T-helper 2 cell treated with Interferon-gamma antibody and Interleukin-4, amounts not matched to agents 100 ng/mL and 5 ng/mL, for 36 hours (primary cell): ENCODE measurements around the gene TES. TPM values are rescaled to one million over a fixed set of nuclear protein-coding genes. Genes with fewer than 3 reads are reported as not detected.

Experiments used
- intact Hi-C: fragments of 100-400 bp; cut with micrococcal nuclease; formaldehyde crosslinking; loops from one replicate; pipeline ENCODE4 v1.15.1; 2023
- total RNA-seq: library from RNA; stranded (reverse); gene quantifications from 2 replicates; pipeline ENCODE4 v1.2.3, GENCODE V29; 2022

Gene TES
- total RNA-seq, 1 donor from 2014 or later, result 134 TPM

DNA sequence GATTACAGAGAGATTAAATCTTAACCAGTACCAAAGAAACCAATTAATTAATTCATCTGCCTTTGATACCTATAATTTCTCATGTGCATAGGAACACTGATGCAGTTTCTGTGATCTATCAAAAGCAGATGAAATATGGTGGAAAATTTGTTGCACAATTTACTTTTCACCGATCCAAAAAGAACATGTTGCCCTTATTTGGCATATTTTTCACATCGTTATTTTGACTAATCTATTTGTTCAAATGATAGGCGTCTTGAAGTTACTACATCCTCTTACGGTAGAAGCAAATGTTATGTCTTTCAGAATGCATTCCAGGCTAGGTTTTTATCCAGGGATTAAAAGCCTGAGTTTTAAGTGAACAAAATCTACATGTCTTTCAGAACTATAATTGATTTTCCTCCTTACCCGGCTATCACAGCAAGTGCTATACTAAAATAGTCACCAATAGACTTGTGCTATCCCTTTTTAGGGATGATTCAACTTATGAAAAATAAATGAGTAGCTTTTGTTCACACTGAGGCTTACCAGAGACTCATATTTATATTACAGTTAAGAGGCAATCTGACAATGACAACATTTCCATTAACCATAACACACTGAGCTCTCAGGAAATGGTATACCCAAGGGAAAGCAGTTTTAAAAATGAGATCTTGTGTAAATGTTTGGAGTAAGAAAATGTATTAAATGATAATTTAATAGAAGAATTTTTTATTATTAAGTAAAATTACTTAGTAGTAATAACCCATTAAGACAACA is 16.8 kb upstream of the TES start:
- intact Hi-C loops, result no loop called here

DNA sequence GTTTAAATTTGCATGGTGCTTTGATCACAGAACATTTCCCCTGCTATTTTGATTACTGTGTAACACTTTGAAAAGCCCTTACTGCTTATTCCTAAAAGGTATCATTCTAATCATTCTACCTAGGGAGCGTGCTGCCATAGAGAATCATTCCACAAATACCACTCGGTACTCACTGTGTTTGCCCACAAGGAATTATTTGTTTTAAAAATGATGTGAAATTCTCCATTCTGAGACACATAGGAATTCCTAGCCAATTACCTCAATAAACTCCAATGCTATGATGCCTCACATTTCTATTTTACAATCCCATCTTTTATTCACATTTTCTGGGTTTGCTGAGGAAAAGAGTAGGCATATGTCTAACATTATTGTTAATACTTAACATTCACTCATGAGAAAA is 16.2 kb upstream of the TES start:
- intact Hi-C loops, result no loop called here

DNA sequence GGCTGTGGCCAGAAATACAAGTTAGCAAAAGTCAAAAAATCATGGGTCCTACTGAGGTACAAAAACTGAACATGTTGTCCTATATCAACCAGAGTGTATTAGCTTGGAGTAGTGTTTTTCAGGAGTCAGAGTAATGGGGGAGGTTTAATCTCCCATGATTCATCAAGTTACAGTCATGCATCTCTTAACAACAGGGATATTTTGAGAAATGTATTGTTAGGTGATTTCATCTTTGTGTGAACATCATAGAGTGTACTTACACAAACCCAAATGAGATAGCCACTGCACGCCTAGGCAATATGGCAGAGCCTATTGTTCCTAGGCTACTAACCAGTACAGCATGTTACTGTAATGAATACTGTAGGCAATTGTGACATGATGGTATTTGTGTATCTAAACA is 14.9 kb upstream of the TES start:
- intact Hi-C loops, result no loop called here

DNA sequence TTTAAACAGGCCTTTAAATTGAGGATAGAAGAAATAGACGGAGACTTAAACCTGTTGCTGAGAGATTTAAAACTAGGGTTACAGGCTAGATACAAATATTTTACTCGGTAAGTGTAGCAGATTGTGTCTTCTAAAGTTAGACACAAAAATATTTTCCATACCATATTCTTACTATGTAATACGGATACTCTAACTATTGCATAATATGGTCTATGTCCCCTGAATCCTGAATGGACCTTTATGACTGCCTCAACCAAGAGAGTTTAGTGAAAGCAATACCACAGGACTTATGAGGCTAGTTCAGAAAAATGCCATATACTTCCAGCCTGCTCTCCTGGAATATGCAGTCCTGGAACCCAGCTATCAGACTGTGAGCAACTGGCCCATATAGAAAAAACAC is 13.4 kb upstream of the TES start:
- intact Hi-C loops, result no loop called here

DNA sequence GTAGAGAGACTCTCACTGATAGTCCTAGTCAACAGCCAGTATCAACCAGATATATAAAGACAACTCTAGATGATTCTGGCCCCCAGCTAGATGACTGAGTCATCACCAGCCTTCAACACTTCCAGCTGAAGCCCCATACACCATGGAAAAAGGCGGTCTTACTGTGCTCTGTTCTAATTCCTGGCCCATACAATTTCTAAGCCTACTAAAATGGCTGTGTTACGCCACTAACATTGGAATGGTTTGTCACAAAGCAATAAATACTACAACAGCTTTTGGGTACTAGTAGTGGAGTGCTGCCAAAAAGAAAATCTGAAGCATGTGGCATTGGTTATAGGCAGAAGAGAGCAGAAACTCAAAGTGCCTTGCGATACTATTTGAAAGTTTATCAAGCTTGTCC is 13.0 kb upstream of the TES start:
- intact Hi-C loops, result no loop called here

DNA sequence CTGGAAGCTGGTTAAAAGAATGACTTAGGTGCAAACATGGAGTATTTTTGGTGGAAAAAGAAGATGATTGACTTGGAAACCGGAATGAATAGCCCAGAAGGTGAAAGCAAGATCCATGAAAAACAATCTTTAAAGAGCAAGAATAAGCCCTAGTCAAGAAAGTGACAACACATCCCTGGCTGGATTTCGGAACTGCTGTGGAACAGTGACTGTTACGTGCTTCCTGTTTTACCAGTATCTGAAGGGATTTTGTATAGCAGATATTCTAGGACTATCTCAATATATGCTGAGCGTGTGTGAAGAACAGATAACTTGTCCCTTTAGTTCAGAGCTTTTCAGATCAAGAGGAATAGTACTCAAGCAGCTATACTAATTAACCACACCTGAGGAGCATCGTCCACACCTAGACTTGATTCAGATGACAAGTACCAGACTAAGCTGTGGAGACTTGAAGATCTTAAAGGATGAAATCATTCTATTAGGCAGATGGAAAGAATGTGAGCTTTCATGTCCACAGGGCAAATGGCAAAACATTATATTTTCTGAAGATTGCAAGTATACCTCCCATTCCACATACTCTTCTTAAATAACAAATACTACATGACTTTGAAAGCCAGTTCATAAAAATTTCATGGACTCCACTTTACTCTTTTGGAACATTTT is 11.5 kb upstream of the TES start:
- intact Hi-C loops, result no loop called here

DNA sequence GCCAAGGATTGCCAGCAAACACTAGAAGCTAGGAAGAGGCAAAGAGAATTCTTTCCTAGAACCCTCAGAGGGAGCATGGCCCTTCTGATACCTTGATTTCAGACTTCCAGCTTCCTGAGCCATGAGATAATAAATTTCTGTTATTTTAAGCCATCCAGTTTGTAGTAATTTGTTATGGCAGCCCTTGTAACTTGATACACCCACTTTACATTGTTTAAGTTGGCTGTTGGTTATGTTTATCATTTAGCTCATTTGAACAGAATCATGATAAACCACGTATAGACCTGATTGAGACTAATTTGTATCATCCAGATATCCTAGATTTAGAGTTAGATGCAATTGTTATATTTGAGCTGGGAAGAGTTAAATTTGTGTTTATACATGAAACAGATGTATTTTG is 9.4 kb upstream of the TES start:
- intact Hi-C loops, result no loop called here

DNA sequence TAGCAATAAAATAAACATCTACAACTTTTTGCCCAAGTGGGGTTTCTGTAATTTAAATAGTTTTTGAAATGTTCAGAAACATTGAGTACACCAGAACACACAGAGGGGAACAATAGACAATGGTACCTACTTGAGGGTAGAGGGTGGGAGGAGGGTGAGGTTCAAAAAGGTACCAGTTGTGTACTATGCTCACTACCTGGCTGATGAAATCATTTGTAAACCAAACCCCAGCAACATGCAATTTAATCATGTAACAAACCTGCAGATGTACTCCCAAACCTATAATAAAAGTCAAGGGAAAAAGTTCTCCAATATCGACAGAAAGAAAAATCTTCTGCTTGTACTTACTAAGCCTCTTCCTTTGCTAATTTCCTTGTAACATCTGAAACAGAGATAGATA is 4.2 kb upstream of the TES start:
- intact Hi-C loops, result no loop called here

DNA sequence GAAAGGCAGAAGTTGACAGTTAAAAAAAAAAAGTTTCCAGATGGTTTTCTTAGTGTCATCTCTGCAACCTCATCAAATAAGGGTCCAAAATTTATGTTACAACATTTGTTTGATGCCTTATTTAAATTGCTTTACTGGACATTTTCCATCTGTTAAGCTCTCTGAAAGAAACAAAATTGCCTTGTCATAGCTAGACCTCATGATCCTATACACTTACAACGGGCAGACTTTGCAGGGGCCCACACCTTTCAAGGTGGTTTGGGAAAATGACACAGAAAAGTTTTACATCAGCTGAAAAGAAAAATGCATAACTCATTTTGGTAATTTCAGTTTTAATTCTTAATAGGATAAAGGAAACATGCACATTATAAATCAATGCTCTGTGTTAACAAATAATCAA is 1.4 kb upstream of the TES start:
- intact Hi-C loops, result no loop called here

DNA sequence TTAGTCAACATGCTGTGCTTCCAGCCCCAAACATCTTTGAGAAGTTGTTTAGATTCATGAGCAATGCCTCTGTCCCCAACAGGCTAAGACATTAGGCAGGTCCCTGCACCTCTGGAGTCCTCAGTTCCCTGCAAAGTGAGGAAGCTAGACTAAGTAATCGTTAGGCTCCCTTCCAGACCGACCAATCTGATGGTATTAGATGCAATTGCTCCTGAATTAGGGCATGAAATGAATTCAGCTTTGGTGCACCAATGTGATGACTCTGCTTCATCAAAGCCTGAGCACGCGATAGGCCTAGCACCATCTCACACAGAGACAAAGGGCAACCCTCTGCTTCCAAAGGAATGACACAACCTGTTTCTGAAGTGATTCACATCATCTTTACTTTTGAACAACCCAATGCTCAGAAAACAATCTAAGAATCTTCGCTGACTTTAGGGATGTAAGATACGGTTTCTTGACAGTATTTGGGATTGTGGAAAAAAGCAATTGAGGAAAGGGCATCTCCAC is 723 bp upstream of the TES start:
- intact Hi-C loops, result loop anchor here (5.0 to 10.0 kb wide), 2 partner anchors 1285 to 1973 kb away; partner anchors contain the start of genes LSM8 and MDFIC

DNA sequence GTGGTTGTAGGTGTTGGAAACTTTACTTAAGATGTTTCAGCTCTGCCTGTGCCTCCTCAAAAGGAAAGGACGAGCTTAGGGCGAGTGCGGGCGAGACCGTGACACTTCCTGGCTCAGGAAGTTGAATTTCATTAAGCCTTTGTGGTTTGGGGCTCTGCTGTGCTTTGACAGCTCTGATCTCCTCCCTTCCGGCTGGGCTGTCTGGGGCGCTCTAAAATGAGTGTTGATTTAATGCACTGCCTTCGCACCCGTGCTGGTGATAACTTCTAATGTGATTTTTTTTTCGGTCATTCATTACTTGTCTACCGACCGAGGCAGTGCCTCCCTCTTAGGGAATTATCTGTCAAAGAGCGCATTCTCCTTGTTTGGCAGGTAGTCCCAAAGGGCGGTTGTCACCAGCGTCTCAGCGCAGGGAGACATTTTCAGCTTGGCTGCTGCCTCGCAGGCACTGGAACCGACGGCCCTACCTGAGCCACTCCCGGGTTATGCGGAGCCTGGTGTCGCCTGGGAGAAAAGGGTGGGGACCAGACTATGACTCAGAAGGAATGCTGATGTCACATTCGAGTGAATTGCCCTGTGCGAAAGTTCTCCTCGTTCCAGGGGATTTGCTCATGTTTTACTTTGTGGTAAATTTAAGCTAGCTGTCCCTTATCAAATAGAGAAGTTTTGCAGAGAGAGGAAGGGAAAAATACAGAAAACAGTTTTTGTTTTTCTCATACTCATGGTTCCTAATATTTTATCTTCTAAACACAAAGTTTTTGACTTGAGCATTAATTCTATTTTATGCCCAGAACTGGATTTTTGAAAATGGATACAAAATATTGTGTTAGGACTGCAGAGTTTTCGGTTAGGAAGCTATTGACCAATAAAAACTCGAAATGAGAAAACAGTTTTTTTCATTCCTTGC is 920 bp downstream of the TES start:
- intact Hi-C loops, result loop anchor here (1.0 to 10.0 kb wide), 7 partner anchors 8 to 1971 kb away; partner anchors contain the start of genes CAPZA2, LSM8 and MDFIC

DNA sequence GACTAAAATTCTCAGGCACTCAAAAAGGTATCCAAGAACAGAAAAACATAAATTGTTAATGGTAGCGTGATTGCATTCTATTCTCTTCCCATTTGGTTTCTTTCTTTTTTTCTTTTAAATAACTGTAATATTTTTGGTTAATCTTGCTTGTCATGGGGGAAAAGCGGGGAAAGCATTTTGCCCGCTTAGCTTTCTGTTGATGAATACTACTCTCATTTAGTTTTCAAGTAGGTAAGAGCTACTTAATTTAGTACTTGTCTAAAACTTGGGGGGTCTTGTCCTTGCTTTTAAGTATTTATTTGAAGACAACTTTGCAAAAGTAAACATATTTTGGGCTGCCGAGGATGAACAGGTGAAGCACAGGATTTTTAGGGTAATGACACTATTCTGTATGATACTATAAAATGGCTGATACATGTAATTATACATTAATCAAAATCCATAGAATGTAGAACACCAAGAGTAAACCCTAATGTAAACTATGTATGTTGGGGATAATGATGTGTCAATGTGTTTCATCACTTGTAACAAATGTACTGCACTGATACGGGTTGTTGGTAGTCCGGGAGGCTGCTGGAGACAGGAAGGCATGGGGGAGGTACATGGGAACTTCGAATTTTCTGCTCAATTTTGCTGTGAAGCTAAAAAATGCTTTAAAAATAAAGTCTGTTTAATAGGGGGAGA is 1.7 kb downstream of the TES start:
- intact Hi-C loops, result loop anchor here (1.0 to 10.0 kb wide), 7 partner anchors 7 to 1970 kb away; partner anchors contain the start of genes CAPZA2, LSM8 and MDFIC

DNA sequence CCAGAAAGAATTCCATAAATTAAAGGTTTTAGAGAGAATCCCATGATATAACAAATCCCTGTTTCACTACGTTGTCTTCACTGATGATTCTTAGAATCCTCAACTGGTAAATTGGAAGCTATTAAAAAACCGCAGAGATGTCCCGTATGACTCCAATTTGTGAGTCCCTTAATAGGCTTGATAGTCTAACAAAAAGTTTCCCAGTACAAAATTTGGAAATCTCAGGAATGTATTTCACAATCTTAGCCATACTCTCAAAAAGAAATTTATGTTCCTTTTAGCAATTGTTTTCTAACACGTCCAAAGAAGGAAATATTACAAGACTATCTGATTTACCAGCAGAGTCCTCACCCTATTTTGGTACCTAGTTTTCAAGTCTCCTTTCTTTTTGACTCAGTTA is 2.5 kb downstream of the TES start:
- intact Hi-C loops, result loop anchor here (5.0 to 10.0 kb wide), 2 partner anchors 1288 to 1969 kb away; partner anchors contain the start of genes LSM8 and MDFIC

DNA sequence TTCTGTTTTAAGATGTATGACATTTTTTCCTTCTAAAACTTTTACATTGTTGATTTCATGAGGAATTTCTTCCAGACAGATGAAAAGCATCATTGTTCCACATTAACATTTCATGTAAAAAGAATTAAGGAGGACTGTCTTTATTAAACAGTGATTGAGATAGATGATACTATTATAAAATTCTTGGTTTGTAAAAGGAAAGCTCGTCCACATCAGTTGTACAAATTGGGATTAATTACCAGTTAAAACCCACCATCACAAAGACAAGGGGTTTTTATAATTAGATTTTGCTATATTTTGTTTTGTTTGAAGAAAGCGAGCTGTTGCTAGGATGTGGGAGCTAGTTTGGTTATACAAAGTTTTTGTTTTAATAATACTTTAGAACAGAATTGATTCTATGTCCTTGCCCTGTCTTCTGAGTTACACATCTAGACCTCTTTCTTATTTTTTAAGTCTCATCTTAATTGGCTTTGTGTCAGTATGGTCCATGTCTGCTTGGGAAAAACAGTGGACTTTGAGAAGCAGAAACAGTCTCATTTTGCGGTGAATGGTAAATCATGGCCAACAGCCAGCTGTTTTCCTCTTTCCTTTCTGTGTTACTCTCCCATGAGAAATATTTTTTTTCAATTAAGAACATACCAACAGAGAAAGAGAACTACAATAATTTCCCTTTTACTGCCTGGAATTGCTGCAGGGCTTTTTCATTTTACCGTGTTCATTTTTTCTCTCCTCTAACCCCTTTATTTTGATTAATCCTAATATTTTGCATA is 3.2 kb downstream of the TES start:
- intact Hi-C loops, result loop anchor here (5.0 to 10.0 kb wide), 2 partner anchors 1289 to 1969 kb away; partner anchors contain the start of genes LSM8 and MDFIC

DNA sequence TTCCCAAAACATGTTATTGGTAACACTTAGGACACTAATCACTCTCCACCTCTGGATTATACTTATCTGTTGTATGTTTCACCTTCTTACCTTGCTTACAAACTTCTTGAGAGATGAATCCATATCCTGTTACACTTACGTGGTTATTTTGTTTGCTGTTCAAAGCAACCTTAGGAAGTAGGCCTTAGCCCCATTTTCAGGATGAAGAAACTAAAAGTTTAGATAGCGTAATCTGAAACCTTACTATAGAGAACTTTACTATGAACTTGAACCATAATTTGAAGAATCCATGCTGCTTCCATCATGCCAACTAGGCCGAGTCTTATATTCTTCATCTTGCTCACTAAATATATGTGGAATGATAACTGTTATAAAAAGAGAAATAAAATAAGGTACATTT is 4.6 kb downstream of the TES start:
- intact Hi-C loops, result loop anchor here (5.0 to 10.0 kb wide), 2 partner anchors 1290 to 1967 kb away; partner anchors contain the start of genes LSM8 and MDFIC

DNA sequence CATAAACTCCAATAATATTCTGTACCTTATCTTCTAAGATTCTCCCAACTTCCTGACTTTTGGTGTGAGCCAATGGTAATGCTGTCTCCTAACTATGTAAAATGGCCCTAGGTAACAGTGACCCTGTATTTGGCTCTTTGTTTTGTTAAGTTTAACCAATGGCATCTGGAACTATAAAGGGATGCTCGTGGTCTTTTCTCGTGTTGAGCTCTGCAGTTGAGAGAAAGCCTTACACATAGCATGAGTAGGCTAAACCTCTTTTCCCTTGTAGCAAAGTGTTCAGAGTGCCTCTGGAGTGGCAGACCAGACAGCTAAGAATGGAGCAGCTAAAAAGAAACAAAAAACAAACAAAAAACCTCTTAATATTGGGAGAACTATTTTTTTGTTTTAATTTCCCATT is 5.2 kb downstream of the TES start:
- intact Hi-C loops, result loop anchor here (10.0 kb wide), 1 partner anchor 1291 kb away; the partner anchor contains the start of gene MDFIC

DNA sequence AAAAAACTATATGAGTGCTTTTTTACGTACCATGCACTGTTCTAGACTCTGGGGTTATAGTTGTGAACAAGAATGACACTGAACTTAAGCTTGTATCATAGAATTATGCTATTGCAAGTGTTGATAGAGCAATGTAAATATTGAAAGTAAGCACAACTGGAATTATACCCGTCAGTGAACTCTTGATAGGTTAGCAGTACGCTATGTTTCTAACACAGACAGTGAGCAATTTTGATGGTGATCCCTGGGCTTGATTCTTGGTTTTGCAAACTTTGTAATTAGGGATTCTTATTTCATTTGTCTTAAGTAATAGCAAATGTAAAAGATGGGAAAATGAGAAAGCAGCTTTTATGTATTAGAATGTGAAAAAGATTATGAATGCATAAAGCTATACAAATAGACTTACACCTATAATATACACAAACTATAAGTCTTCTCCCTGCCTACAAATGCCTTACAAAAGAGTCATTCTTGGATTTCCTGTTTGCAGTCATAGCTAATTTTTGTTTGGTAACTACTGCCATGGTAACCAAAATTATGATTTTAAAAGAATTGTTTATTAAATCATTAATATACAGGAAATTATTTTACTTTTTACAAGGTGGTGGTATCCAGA is 6.7 kb downstream of the TES start:
- intact Hi-C loops, result loop anchor here (1.0 to 10.0 kb wide), 2 partner anchors 7 to 1292 kb away; partner anchors contain the start of gene MDFIC

DNA sequence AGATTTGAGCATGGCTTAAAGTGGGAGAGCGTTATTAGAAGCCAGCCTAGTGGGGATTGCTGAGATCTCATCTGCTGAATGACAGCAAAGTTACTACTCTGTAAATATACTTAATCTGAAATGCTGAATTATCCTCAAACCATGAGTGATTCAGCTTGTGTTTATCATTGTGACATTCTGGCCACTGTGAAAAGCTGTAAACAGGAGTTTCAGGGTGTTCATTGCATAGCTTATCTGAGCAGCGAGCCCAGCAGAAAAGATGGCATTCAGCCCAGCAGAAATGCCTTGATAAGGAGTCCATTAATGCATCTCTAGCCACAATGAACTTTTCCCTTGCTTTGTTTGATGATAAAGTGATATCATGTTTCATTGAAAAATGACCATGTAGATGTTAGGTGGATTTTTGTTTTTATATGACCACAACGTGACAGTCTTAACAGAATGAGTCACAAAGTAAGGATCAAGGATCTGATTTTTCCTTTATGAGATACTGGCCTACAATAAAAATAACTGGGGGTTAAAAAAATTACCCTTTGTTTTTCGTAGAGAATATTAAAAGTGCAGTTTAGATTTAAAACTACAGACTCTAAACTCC is 7.8 kb downstream of the TES start:
- intact Hi-C loops, result loop anchor here (10.0 kb wide), 1 partner anchor 1293 kb away; the partner anchor contains the start of gene MDFIC

DNA sequence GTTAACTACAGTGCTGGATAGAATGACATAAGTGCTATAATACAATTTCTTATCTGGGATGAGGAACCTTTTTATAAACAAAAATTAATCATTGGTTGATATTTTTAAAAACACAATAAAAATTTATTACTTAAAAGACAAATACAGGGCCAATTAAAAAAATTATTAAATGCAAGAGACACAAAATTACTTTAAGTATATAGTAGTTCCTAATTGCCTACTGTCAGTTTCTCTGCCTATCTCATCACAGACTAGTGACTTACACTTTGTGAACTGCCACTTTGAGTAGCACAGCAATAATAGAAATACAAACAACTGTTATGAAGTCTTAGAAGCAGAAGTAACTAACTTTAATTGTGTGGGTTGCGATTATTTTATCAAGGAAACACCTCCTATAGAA is 8.4 kb downstream of the TES start:
- intact Hi-C loops, result loop anchor here (1.0 to 10.0 kb wide), 2 partner anchors 7 to 1294 kb away; partner anchors contain the start of gene MDFIC
